SK-N-MC (cell line): ENCODE results near the gene MACROD2.

ENCODE experiments used
- DNase-seq: peaks from one replicate; pipeline ENCODE4 v3.0.0-alpha.2; 2011; ENCODE audit warnings: low read depth, low spot score
- H3K27ac ChIP-seq: fragments of 200-600 bp; sonication (generic); 2 replicates; pipeline ENCODE4 v1.5.1; 2016; ENCODE audit warnings: mixed run types
- H3K36me3 ChIP-seq: fragments of 200-600 bp; sonication (generic); 2 replicates; pipeline ENCODE4 v1.6.1; 2017; ENCODE audit warnings: antibody characterized with exemption, low read length, mixed read lengths; ENCODE audit not compliant: insufficient read depth
- H3K4me3 ChIP-seq: fragments of 200-600 bp; sonication (generic); 2 replicates; pipeline ENCODE4 v1.5.1; 2016
- H3K9ac ChIP-seq: fragments of 200-600 bp; sonication (generic); 2 replicates; pipeline ENCODE4 v1.8.0; 2017; ENCODE audit warnings: mixed run types, mixed read lengths; ENCODE audit not compliant: insufficient read length
- H3K9me3 ChIP-seq: fragments of 200-600 bp; sonication (generic); 2 replicates; pipeline ENCODE4 v1.6.1; 2017; ENCODE audit warnings: low read depth, mild to moderate bottlenecking, antibody characterized with exemption, low read length, moderate library complexity, mixed read lengths
- EZH2 ChIP-seq: fragments of 200-600 bp; sonication (generic); IDR thresholded peaks from one replicate; pipeline ENCODE4 v1.6.1; 2017; ENCODE audit warnings: antibody characterized with exemption
- FOXP2 ChIP-seq: optimal IDR thresholded peaks from 2 replicates; pipeline ENCODE3; 2011; ENCODE audit warnings: mild to moderate bottlenecking, moderate library complexity; ENCODE audit not compliant: insufficient read depth; ENCODE audit errors: extremely low read length, control extremely low read depth
- POLR2AphosphoS5 ChIP-seq: IDR thresholded peaks from 2 replicates; pipeline ENCODE4 v1.6.1; 2012; ENCODE audit warnings: mild to moderate bottlenecking, low read depth, low read length, borderline replicate concordance

MACROD2 gene

GRCh38 chr20:15224199-15224598 lies 1228.9 kb downstream of the MACROD2 start:
- TF ChIP-seq POLR2AphosphoS5 = no peak
- TF ChIP-seq FOXP2 = no peak
- no peak for TF ChIP-seq EZH2
- H3K9me3 ChIP-seq = no peaks in the 10 kb centered on the region
- no peak overlapping the region for H3K27ac ChIP-seq
- no peak for DNase-seq
- H3K36me3 ChIP-seq = no peaks in the 10 kb centered on the region
- no peak overlapping the region for H3K4me3 ChIP-seq
- no peak overlapping the region for H3K9ac ChIP-seq

- no peak for TF ChIP-seq POLR2AphosphoS5
- no peak for TF ChIP-seq FOXP2
- no peak for TF ChIP-seq EZH2
- no peak for DNase-seq
- Histone ChIP-seq H3K9me3 (no peaks in the 10 kb centered on the region), H3K4me3 (no peak overlapping the region), H3K36me3 (no peaks in the 10 kb centered on the region), H3K27ac (no peak overlapping the region), H3K9ac (no peak overlapping the region)
These were observed 1231.8 kb downstream of the MACROD2 start for GRCh38 chr20:15227102-15227501.

GRCh38 chr20:15232243-15232642 lies 1236.9 kb downstream of the MACROD2 start:
- TF ChIP-seq EZH2 (no peak), POLR2AphosphoS5 (no peak), FOXP2 (no peak)
- Histone ChIP-seq H3K4me3 (no peak overlapping the region), H3K9me3 (no peaks in the 10 kb centered on the region), H3K36me3 (no peaks in the 10 kb centered on the region), H3K9ac (no peak overlapping the region), H3K27ac (no peak overlapping the region)
- no peak for DNase-seq

- H3K4me3 ChIP-seq = no peak overlapping the region
These were observed 1240.3 kb downstream of the MACROD2 start for GRCh38 chr20:15235471-15236198.

GRCh38 chr20:15236812-15237211 lies 1241.5 kb downstream of the MACROD2 start:
- no peak for DNase-seq
- Histone ChIP-seq H3K36me3 (no peaks in the 10 kb centered on the region), H3K4me3 (no peak overlapping the region), H3K9ac (no peak overlapping the region), H3K27ac (no peak overlapping the region), H3K9me3 (no peaks in the 10 kb centered on the region)
- TF ChIP-seq EZH2 = no peak
- no peak for TF ChIP-seq POLR2AphosphoS5
- no peak for TF ChIP-seq FOXP2

More at GRCh38 chr20:15235471-15236198, 1240.3 kb downstream of the MACROD2 start:
- DNase-seq = no peak
- no peak for TF ChIP-seq POLR2AphosphoS5
- TF ChIP-seq FOXP2 = no peak
- TF ChIP-seq EZH2 = no peak
- H3K27ac ChIP-seq = no peak overlapping the region
- H3K9ac ChIP-seq = no peak overlapping the region
- H3K36me3 ChIP-seq = no peaks in the 10 kb centered on the region
- no peaks in the 10 kb centered on the region for H3K9me3 ChIP-seq

- Histone ChIP-seq H3K9me3 (no peaks in the 10 kb centered on the region), H3K9ac (no peak overlapping the region)
These were observed 1244.4 kb downstream of the MACROD2 start for GRCh38 chr20:15239542-15240206.

GRCh38 chr20:15240801-15241200 lies 1245.5 kb downstream of the MACROD2 start:
- H3K36me3 ChIP-seq = no peaks in the 10 kb centered on the region
- DNase-seq = no peak
- no peak for TF ChIP-seq POLR2AphosphoS5
- TF ChIP-seq EZH2 = no peak
- no peak for TF ChIP-seq FOXP2

More at GRCh38 chr20:15239542-15240206, 1244.4 kb downstream of the MACROD2 start:
- no peaks in the 10 kb centered on the region for H3K36me3 ChIP-seq
- no peak overlapping the region for H3K4me3 ChIP-seq
- H3K27ac ChIP-seq = no peak overlapping the region
- no peak for DNase-seq
- no peak for TF ChIP-seq POLR2AphosphoS5
- no peak for TF ChIP-seq FOXP2
- TF ChIP-seq EZH2 = no peak

GRCh38 chr20:15241681-15242080 lies 1246.4 kb downstream of the MACROD2 start:
- Histone ChIP-seq H3K4me3 (no peak overlapping the region), H3K9me3 (no peaks in the 10 kb centered on the region), H3K36me3 (no peaks in the 10 kb centered on the region), H3K9ac (no peak overlapping the region), H3K27ac (no peak overlapping the region)
- no peak for DNase-seq
- TF ChIP-seq FOXP2 (no peak), EZH2 (no peak), POLR2AphosphoS5 (no peak)

More at GRCh38 chr20:15240801-15241200, 1245.5 kb downstream of the MACROD2 start:
- Histone ChIP-seq H3K9ac (no peak overlapping the region), H3K9me3 (no peaks in the 10 kb centered on the region), H3K27ac (no peak overlapping the region), H3K4me3 (no peak overlapping the region)

GRCh38 chr20:15242773-15243172 lies 1247.5 kb downstream of the MACROD2 start:
- no peak overlapping the region for H3K27ac ChIP-seq
- DNase-seq = no peak
- TF ChIP-seq POLR2AphosphoS5 (no peak), FOXP2 (no peak), EZH2 (no peak)
- no peak overlapping the region for H3K4me3 ChIP-seq
- H3K36me3 ChIP-seq = no peaks in the 10 kb centered on the region
- H3K9ac ChIP-seq = no peak overlapping the region
- H3K9me3 ChIP-seq = no peaks in the 10 kb centered on the region
